GM10248 (cell line): ENCODE measurements around the gene WNT8B.

Experiments used
- CTCF ChIA-PET: fragments of 300-600 bp; sonication (Branson Sonifier 250); formaldehyde crosslinking; extraction: SDS; loops from one replicate; lab custom pipeline; 2021; ENCODE audit warnings: antibody characterized with exemption; lab: Yijun Ruan, JAX
- POLR2A ChIA-PET: fragments of 350-650 bp; sonication (Branson Sonifier 250); formaldehyde crosslinking; extraction: SDS; loops from one replicate; lab custom pipeline; 2020; ENCODE audit warnings: antibody characterized with exemption; lab: Yijun Ruan, JAX
- DNase-seq: peaks from one replicate; pipeline ENCODE4 v3.0.0; 2012; ENCODE audit errors: extremely low spot score
- TF ChIP-seq, protein P1 (sequence below): IDR thresholded peaks from 2 replicates; pipeline ENCODE4 v1.5.1; 2012; ENCODE audit warnings: mild to moderate bottlenecking, low read depth; ENCODE audit errors: extremely low read depth, missing control alignments, control extremely low read depth

WNT8B gene, protein sequence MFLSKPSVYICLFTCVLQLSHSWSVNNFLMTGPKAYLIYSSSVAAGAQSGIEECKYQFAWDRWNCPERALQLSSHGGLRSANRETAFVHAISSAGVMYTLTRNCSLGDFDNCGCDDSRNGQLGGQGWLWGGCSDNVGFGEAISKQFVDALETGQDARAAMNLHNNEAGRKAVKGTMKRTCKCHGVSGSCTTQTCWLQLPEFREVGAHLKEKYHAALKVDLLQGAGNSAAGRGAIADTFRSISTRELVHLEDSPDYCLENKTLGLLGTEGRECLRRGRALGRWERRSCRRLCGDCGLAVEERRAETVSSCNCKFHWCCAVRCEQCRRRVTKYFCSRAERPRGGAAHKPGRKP

DNA sequence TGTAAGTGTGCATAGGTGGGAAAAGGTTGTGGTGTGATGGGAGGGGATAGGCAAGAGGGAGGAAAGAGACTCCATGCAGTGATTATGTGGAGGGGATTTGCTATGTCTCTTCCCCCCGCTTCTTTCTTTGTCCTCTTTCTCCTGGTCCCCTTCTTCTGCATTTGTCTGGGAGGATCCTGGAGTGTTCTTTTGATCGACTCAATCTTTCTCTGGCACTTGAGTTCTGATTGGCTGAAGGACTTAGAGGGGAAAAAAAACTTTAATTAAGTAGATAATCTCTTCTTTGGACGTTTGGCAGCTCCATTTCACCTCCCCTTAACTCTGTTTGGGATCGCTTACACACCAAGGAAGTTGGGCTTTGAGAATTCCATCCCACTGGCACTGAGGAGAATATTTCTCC lies at the start of gene WNT8B:
TSS of gene WNT8B (plus strand) at position 301 of the 400 bp plus-strand sequence. CDS start 160 bp downstream, outside the sequence.
- no peak for DNase-seq
- ChIA-PET CTCF (interaction anchor here (1.8 to 1.9 kb wide), 2 partner anchors 19 to 30 kb away, joined by 5 to 9 read pairs; no protein-coding TSS in a partner anchor), POLR2A (no interaction called here)
- TF ChIP-seq, protein P1, sequence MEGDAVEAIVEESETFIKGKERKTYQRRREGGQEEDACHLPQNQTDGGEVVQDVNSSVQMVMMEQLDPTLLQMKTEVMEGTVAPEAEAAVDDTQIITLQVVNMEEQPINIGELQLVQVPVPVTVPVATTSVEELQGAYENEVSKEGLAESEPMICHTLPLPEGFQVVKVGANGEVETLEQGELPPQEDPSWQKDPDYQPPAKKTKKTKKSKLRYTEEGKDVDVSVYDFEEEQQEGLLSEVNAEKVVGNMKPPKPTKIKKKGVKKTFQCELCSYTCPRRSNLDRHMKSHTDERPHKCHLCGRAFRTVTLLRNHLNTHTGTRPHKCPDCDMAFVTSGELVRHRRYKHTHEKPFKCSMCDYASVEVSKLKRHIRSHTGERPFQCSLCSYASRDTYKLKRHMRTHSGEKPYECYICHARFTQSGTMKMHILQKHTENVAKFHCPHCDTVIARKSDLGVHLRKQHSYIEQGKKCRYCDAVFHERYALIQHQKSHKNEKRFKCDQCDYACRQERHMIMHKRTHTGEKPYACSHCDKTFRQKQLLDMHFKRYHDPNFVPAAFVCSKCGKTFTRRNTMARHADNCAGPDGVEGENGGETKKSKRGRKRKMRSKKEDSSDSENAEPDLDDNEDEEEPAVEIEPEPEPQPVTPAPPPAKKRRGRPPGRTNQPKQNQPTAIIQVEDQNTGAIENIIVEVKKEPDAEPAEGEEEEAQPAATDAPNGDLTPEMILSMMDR, result no peak

DNA sequence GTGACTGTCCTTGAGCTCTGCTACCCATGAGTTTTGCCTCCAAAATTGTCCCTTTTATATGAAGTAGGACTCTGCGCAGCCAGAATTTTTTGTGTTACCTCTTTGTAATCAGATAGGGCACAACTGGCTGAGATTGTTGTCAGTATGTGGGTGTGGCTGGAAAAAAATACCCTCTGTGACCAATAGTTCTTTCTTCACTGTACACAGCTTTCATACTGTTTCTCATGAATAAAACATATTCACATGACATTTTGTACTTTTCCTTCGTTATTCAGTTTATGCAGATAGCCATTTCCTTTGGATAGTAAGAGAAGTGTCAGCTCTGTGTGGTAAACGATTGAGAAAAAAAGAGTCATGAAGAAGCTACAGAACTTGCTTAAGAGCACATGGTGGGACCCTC lies 49.6 kb upstream of the WNT8B start:
- DNase-seq, result no peak
- POLR2A ChIA-PET, result no interaction called here
- CTCF ChIA-PET, result no interaction called here
- TF ChIP-seq, protein P1, result no peak

DNA sequence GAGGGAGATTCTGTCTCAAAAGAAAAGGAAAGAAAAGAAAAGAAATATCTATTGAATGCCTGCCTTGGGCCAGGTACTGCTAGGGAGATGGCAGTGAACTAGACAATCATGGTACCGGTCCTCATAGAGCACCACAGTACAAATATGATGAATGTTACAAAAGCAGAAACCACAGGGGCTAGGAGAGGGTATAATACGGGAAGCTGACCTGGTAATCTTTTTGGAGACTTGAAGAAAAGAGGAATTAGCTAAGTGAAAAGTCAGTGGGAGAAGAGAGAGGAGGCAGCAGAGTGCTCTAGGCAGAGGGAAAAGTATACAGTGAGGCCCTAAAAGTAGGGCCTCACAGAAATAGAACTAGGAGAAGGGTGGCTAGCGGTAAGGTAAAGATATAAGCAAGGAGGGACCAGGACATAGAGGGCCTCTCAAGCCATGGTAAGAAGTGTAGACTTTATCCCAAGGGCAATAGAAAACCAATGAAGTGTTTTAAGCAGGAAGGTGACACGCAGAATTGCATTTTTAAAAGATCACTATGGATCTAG lies 42.8 kb upstream of the WNT8B start:
- ChIA-PET CTCF (interaction anchor here (3.0 kb wide), 1 partner anchor 13 kb away, joined by 12 read pairs; no protein-coding TSS in a partner anchor), POLR2A (no interaction called here)
- TF ChIP-seq, protein P1, result no peak
- DNase-seq, result no peak

DNA sequence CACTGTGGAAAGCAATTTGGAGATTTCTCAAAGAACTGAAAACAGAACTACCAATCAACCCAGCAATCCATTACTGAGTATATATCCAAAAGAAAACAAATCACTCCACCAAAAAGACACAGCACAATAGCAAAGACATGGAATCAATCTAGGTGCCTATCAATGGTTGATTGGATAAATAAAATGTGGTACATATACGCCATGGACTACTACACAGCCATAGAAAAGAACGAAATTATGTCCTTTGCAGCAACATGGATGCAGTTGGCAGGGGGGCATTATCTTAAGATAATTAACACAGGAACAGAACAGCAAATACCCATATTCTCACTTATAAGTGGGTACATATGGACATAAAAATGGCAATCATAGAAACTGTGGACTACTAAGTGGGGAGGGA lies 35.4 kb upstream of the WNT8B start:
- TF ChIP-seq, protein P1, result no peak
- ChIA-PET CTCF (interaction anchor here (1.4 kb wide), 1 partner anchor 80 kb away, joined by 3 read pairs; the partner anchor contains the start of gene SCD), POLR2A (no interaction called here)
- no peak for DNase-seq

DNA sequence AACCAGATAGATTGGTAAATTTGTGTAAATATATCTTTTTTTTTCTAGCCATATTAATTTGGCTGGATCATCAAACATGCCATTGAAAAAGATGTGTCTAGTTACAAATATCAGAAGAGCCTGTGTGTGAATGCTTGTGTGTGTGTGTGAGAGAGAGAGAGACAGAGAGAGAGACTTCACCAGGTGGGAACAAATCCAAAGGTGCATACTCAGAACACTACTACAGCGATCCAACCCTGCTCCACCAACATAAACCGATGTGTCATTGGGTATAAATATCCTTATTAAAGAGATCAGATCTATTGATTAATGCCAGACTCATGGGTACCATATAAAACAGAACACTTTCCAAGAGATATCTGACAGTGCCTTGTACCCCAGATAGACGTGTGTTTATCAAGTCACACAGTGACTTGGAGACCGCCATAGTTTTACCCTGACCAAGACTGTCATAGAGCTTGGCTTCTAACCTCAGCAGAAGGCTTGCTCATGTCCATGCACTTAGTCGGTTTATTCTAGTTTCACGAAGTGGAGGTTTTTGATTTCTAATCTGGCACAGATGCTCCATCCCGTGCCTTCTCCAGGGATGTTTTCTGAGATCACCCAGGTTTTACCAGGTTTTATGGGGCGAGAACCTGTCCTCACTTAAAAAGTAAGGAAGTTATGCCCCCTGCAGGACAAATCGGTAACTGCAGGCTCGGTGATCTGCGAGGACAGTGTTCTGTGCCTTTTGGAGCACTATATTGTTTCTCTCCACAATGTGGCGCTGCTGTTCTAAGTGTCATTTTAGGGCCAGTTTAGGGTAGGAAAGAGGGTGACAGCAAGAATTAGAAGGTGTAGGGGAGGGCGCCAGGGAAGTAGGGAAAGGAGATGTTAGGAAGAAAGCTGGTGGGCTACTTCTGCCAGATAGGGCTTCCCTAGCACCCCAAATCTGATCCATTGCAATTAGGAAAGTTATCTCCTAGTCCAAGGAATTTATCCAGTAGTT lies 29.3 kb upstream of the WNT8B start:
- POLR2A ChIA-PET, result no interaction called here
- peak; percentile 85 for DNase-seq
- TF ChIP-seq, protein P1, result peak; percentile 98
- CTCF ChIA-PET, result interaction anchor here (0.6 to 5.7 kb wide), 53 partner anchors 9 to 709 kb away, joined by 3 to 147 read pairs (median 4); partner anchors contain the start of genes PKD2L1, SCD, SEC31B and WNT8B

DNA sequence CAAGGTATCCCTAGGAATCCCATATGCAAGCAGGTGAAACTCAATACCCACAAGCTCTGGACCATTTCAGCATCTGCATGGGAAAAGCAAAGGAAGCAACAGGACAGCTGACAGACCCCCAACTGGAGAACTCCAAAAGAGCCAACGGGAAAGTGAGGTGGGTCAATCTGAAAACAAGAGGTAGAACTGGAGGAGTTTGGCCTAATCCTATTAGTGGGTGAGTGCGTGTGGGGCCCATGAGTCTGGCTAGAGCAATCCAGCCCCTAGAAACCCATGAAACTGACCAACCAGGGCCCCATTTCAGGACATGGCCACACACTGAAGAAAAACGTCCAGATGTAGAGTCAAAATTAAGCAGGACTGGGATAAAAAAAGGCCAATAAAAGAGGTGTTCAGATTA lies 26.6 kb upstream of the WNT8B start:
- TF ChIP-seq, protein P1, result no peak
- ChIA-PET POLR2A (no interaction called here), CTCF (interaction anchor here (1.7 kb wide), 1 partner anchor 436 kb away, joined by 4 read pairs; no protein-coding TSS in a partner anchor)
- no peak for DNase-seq
